Loucy (cell line): ENCODE results near the gene KIF16B.

Source experiments
- CTCF ChIP-seq: fragments of 200-600 bp; sonication (generic); conservative IDR thresholded peaks from 2 replicates; pipeline ENCODE4 v1.5.1; 2014; ENCODE audit warnings: mild to moderate bottlenecking, antibody characterized with exemption, low read length
- EZH2phosphoT487 ChIP-seq: fragments of 200-600 bp; IDR thresholded peaks from 2 replicates; pipeline ENCODE4 v1.6.1; 2018; ENCODE audit warnings: antibody characterized with exemption, mild to moderate bottlenecking, moderate library complexity, borderline replicate concordance

- TF ChIP-seq CTCF (no peak), EZH2phosphoT487 (no peak)
Measured at GRCh38 chr20:16555754-16556153, 17.5 kb downstream of the KIF16B start.
